Measurements from ENCODE around the gene HOXB4.

HOXB4 gene

GRCh38 chr17:48609759-48610281 lies 31.7 kb upstream of the HOXB4 start:
- no peak for DNase-seq (ENCODE audit: low read depth)
- TF ChIP-seq CTCF (IDR thresholded peaks at IDR 0.05; ENCODE audit: insufficient read depth, low read depth, low read length, missing control alignments), result no peak
- H3K4me3 ChIP-seq (ENCODE audit: low read depth, low read length), result peak overlapping the region; percentile 93

- no peak overlapping the region for H3K4me3 ChIP-seq (ENCODE audit: low read depth, low read length)
- no peak for TF ChIP-seq CTCF (IDR thresholded peaks at IDR 0.05; ENCODE audit: insufficient read depth, low read depth, low read length, missing control alignments)
- DNase-seq (ENCODE audit: low read depth), result no peak
Observed at GRCh38 chr17:48609033-48609432, 30.9 kb upstream of the HOXB4 start.

GRCh38 chr17:48608494-48608834 lies 30.3 kb upstream of the HOXB4 start:
- no peak for TF ChIP-seq CTCF (IDR thresholded peaks at IDR 0.05; ENCODE audit: insufficient read depth, low read depth, low read length, missing control alignments)
- H3K4me3 ChIP-seq (ENCODE audit: low read depth, low read length), result no peak overlapping the region
- no peak for DNase-seq (ENCODE audit: low read depth)

GRCh38 chr17:48606892-48607614 lies 28.9 kb upstream of the HOXB4 start:
- no peak for TF ChIP-seq CTCF (IDR thresholded peaks at IDR 0.05; ENCODE audit: insufficient read depth, low read depth, low read length, missing control alignments)
- no peak overlapping the region for H3K4me3 ChIP-seq (ENCODE audit: low read depth, low read length)
- DNase-seq (ENCODE audit: low read depth), result no peak

GRCh38 chr17:48605991-48606891 lies 28.1 kb upstream of the HOXB4 start:
- no peak for DNase-seq (ENCODE audit: low read depth)
- TF ChIP-seq CTCF (IDR thresholded peaks at IDR 0.05; ENCODE audit: insufficient read depth, low read depth, low read length, missing control alignments), result no peak
- H3K4me3 ChIP-seq (ENCODE audit: low read depth, low read length), result no peak overlapping the region

- no peak overlapping the region for H3K4me3 ChIP-seq (ENCODE audit: low read depth, low read length)
- no peak for DNase-seq (ENCODE audit: low read depth)
- no peak for TF ChIP-seq CTCF (IDR thresholded peaks at IDR 0.05; ENCODE audit: insufficient read depth, low read depth, low read length, missing control alignments)
Observed at GRCh38 chr17:48605409-48605919, 27.3 kb upstream of the HOXB4 start.

Measured in GM12865 (cell line).